ENCODE data around the gene SND1. TPM values are rescaled to one million over a fixed set of nuclear protein-coding genes. Genes with fewer than 3 reads are reported as not detected.

Gene SND1
- polyA plus RNA-seq, 3 donors: 46.5 to 97.3 (median 79.8) TPM

DNA sequence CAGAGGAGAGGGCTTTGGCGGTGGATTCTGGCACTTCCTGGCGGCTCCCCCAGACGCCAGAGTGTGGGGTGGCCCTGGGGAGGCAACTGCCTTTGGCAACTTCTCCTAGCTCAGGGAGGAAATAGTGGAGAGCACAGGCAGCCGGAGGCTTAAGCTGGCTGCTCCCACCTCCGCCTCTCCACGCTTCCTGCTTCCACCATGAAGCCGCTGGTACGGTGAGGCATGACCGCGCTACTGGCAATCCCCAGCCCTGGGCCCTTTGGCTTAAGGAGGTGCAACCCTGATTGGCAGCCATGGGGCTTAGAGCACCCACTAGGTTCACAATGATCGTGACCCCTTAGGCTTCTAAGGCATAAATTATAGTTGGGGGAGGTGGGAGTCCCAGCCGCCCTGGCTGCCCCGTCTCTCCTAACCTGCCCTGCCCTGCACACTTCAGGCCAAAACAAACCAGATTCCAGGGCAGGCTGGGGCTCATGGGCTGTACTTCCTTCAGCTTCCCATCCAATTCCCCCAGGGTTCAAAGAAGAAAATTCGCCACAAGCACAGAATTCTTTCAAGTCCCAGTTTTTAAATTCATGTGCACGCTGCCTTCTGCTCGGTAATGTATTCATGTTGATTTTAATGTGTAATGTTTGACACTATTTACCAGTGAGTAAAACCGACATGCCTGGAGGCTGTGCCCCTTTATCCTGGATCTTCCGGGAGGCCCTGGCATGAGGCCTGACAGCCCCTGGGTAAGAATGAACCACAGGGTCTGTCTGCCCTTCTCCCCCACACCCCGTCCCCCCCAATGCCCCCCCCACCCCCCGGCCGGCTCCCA lies 469.9 kb downstream of the SND1 start:
- Mint-ChIP-seq H3K36me3 (no peaks in the 10 kb centered on the region), H3K4me1 (peaks cover 40% of the 10 kb centered on the region), H3K9me3 (no peaks in the 10 kb centered on the region), H3K4me3 (peak overlapping the region; percentile 75 to 85), H3K27ac (peak overlapping the region; percentile 56 to 92 (median 80)), H3K27me3 (ENCODE audit: low read depth in 3 of 3) (peaks cover 0 to 4% (median 2%) of the 10 kb centered on the region in 3 donors)
- Histone ChIP-seq H3K9me3 (replicated peaks in 1 of 2; ENCODE audit: control insufficient read depth in 1 of 2, insufficient read depth in 1 of 2, low read length in 2 of 2) (no peaks in the 10 kb centered on the region), H3K27me3 (ENCODE audit: control insufficient read depth in 2 of 2, insufficient read depth in 2 of 2, low read length in 2 of 2) (no peaks in the 10 kb centered on the region), H3K36me3 (replicated peaks in 1 of 2; ENCODE audit: control insufficient read depth in 1 of 2, insufficient read depth in 2 of 2, low read length in 2 of 2) (no peaks in the 10 kb centered on the region), H3K4me3 (replicated peaks in 1 of 3; ENCODE audit: low read depth in 2 of 3, low read length in 3 of 3) (peak overlapping the region; percentile 35 to 76 (median 39)), H2AFZ (ENCODE audit: insufficient read depth, low read depth, low read length, poor library complexity, severe bottlenecking) (peak overlapping the region; percentile 95), H3K27ac (ENCODE audit: low read depth in 1 of 2, low read length in 2 of 2) (peak overlapping the region; percentile 51 to 88), H3K4me1 (ENCODE audit: control insufficient read depth in 1 of 2, insufficient read depth in 2 of 2, low read length in 2 of 2) (peaks cover 40 to 42% of the 10 kb centered on the region in 2 donors), H3K79me2 (ENCODE audit: insufficient read depth, low read length) (no peaks in the 10 kb centered on the region), H4K20me1 (ENCODE audit: insufficient read depth, low read length) (no peaks in the 10 kb centered on the region), H3K4me2 (replicated peaks; ENCODE audit: extremely low read depth, low read length, poor library complexity, severe bottlenecking) (peak overlapping the region; percentile 81), H3K9ac (ENCODE audit: insufficient read depth, low read length, poor library complexity, severe bottlenecking) (peak overlapping the region; percentile 68)
- intact Hi-C loops (cut with micrococcal nuclease): no loop called here
- DNase-seq: peak; percentile 61 to 79 (median 72)
- TF ChIP-seq, protein P1, sequence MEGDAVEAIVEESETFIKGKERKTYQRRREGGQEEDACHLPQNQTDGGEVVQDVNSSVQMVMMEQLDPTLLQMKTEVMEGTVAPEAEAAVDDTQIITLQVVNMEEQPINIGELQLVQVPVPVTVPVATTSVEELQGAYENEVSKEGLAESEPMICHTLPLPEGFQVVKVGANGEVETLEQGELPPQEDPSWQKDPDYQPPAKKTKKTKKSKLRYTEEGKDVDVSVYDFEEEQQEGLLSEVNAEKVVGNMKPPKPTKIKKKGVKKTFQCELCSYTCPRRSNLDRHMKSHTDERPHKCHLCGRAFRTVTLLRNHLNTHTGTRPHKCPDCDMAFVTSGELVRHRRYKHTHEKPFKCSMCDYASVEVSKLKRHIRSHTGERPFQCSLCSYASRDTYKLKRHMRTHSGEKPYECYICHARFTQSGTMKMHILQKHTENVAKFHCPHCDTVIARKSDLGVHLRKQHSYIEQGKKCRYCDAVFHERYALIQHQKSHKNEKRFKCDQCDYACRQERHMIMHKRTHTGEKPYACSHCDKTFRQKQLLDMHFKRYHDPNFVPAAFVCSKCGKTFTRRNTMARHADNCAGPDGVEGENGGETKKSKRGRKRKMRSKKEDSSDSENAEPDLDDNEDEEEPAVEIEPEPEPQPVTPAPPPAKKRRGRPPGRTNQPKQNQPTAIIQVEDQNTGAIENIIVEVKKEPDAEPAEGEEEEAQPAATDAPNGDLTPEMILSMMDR (IDR thresholded peaks at IDR 0.05): no peak
- WGBS (ENCODE audit: insufficient coverage): 21% methylated on average over 12 of the region's 21 CpGs

- peak overlapping the region; percentile 32 for H3K9ac ChIP-seq (ENCODE audit: insufficient read depth, low read length, poor library complexity, severe bottlenecking)
- Mint-ChIP-seq H3K36me3 (no peaks in the 10 kb centered on the region), H3K27me3 (ENCODE audit: low read depth in 3 of 3) (peaks cover 0 to 2% (median 2%) of the 10 kb centered on the region in 3 donors), H3K4me3 (peak overlapping the region; percentile 53 to 82), H3K4me1 (peaks cover 40% of the 10 kb centered on the region), H3K9me3 (no peaks in the 10 kb centered on the region), H3K27ac (peak overlapping the region; percentile 30 to 91 (median 79))
- H3K27me3 ChIP-seq (ENCODE audit: control insufficient read depth in 2 of 2, insufficient read depth in 2 of 2, low read length in 2 of 2): no peaks in the 10 kb centered on the region
- peak overlapping the region in 1 of 3 experiments; percentile 57 for H3K4me3 ChIP-seq (replicated peaks in 1 of 3; ENCODE audit: low read depth in 2 of 3, low read length in 3 of 3)
- TF ChIP-seq, protein P1 (IDR thresholded peaks at IDR 0.05): no peak
- peak in 2 of 3 donors; percentile 46 to 47 for DNase-seq
- H3K4me1 ChIP-seq (ENCODE audit: control insufficient read depth in 1 of 2, insufficient read depth in 2 of 2, low read length in 2 of 2): peaks cover 40 to 42% of the 10 kb centered on the region in 2 donors
- no peaks in the 10 kb centered on the region for H3K9me3 ChIP-seq (replicated peaks in 1 of 2; ENCODE audit: control insufficient read depth in 1 of 2, insufficient read depth in 1 of 2, low read length in 2 of 2)
- 41% methylated on average over 8 of the region's 12 CpGs for WGBS (ENCODE audit: insufficient coverage)
- H3K36me3 ChIP-seq (replicated peaks in 1 of 2; ENCODE audit: control insufficient read depth in 1 of 2, insufficient read depth in 2 of 2, low read length in 2 of 2): no peaks in the 10 kb centered on the region
- no peaks in the 10 kb centered on the region for H4K20me1 ChIP-seq (ENCODE audit: insufficient read depth, low read length)
- peak overlapping the region; percentile 81 for H3K4me2 ChIP-seq (replicated peaks; ENCODE audit: extremely low read depth, low read length, poor library complexity, severe bottlenecking)
- H3K79me2 ChIP-seq (ENCODE audit: insufficient read depth, low read length): no peaks in the 10 kb centered on the region
- peak overlapping the region; percentile 25 to 58 for H3K27ac ChIP-seq (ENCODE audit: low read depth in 1 of 2, low read length in 2 of 2)
- H2AFZ ChIP-seq (ENCODE audit: insufficient read depth, low read depth, low read length, poor library complexity, severe bottlenecking): peak overlapping the region; percentile 95
- intact Hi-C loops (cut with micrococcal nuclease): no loop called here
Observed at GRCh38 chr7:128122576-128123290, 470.7 kb downstream of the SND1 start.

All from CD14-positive monocyte (primary cell).